B cell (primary cell): Measurements from ENCODE around the gene OBP2B. TPM values are rescaled to one million over a fixed set of nuclear protein-coding genes. Genes with fewer than 3 reads are reported as not detected.

Experiments
- polyA plus RNA-seq: library from polyadenylated mRNA; depleted of rRNA; stranded (reverse); fragments of >200 nt; gene quantifications from 2 replicates; pipeline ENCODE4 v1.2.3, GENCODE V29; 2012
- total RNA-seq, 2 donors: library from RNA; stranded (reverse); fragments of 120-200 nt in 1 of 2; gene quantifications; 1 replicate in 1 of 2; 2 replicates in 1 of 2; pipeline versions ENCODE4 v1.2.3 to v1.2.4, GENCODE V29; 2013 to 2022

Gene OBP2B
- total and polyA plus RNA-seq, 2 donors (not counting 1 experiment from before 2014, with no cell fraction given), result not detected

Other genes with a start within 250 kb of the OBP2B start
- 0.85 TPM in 1 of 2 replicates, not detected in the other for gene GFI1B, start 230.6 kb downstream of the OBP2B start, total RNA-seq
- 0.09 and 0.63 TPM in 2 replicates for gene GFI1B, start 230.6 kb downstream of the OBP2B start, polyA plus RNA-seq
- gene GTF3C5, start 178.3 kb downstream of the OBP2B start, total RNA-seq, result 77.3 and 80.5 TPM in 2 replicates
- 91.2 and 101 TPM in 2 replicates for gene GTF3C5, start 178.3 kb downstream of the OBP2B start, polyA plus RNA-seq
- gene CEL, start 147.3 kb downstream of the OBP2B start, total RNA-seq, result 0.57 and 0.61 TPM in 2 replicates
- 0.51 and 0.75 TPM in 2 replicates for gene CEL, start 147.3 kb downstream of the OBP2B start, polyA plus RNA-seq
- gene RALGDS, start 88.0 kb downstream of the OBP2B start, total RNA-seq, result 55.7 and 62.4 TPM in 2 replicates
- 87.9 and 88.0 TPM in 2 replicates for gene RALGDS, start 88.0 kb downstream of the OBP2B start, polyA plus RNA-seq
- gene GBGT1, start 45.3 kb downstream of the OBP2B start, total RNA-seq, result 52.7 and 57.9 TPM in 2 replicates
- gene GBGT1, start 45.3 kb downstream of the OBP2B start, polyA plus RNA-seq, result 15.2 and 19.6 TPM in 2 replicates
- gene ABO, start 66.0 kb upstream of the OBP2B start, total RNA-seq, result not detected in 2 replicates
- not detected in 2 replicates for gene ABO, start 66.0 kb upstream of the OBP2B start, polyA plus RNA-seq
- 24.8 and 25.9 TPM in 2 replicates for gene SURF6, start 126.9 kb upstream of the OBP2B start, total RNA-seq
- gene SURF6, start 126.9 kb upstream of the OBP2B start, polyA plus RNA-seq, result 14.7 and 24.4 TPM in 2 replicates
- gene MED22, start 138.9 kb upstream of the OBP2B start, total RNA-seq, result 50.4 and 56.9 TPM in 2 replicates
- 33.9 and 44.9 TPM in 2 replicates for gene MED22, start 138.9 kb upstream of the OBP2B start, polyA plus RNA-seq
- gene RPL7A, start 139.0 kb upstream of the OBP2B start, total RNA-seq, result 2,342 and 2,407 TPM in 2 replicates
- gene RPL7A, start 139.0 kb upstream of the OBP2B start, polyA plus RNA-seq, result 3,489 and 3,937 TPM in 2 replicates
- gene SURF1, start 147.2 kb upstream of the OBP2B start, total RNA-seq, result 44.1 and 56.2 TPM in 2 replicates
- gene SURF1, start 147.2 kb upstream of the OBP2B start, polyA plus RNA-seq, result 46.7 and 54.5 TPM in 2 replicates
- gene SURF2, start 147.3 kb upstream of the OBP2B start, total RNA-seq, result 16.9 and 17.1 TPM in 2 replicates
- gene SURF2, start 147.3 kb upstream of the OBP2B start, polyA plus RNA-seq, result 14.0 and 17.3 TPM in 2 replicates
- gene SURF4, start 166.8 kb upstream of the OBP2B start, total RNA-seq, result 43.8 and 44.1 TPM in 2 replicates
- gene SURF4, start 166.8 kb upstream of the OBP2B start, polyA plus RNA-seq, result 34.7 and 44.9 TPM in 2 replicates
- 1.1 and 2.7 TPM in 2 replicates for gene STKLD1, start 167.1 kb upstream of the OBP2B start, total RNA-seq
- gene STKLD1, start 167.1 kb upstream of the OBP2B start, polyA plus RNA-seq, result 0.18 and 0.79 TPM in 2 replicates
- 37.1 and 39.9 TPM in 2 replicates for gene REXO4, start 208.8 kb upstream of the OBP2B start, total RNA-seq
- 22.2 and 25.0 TPM in 2 replicates for gene REXO4, start 208.8 kb upstream of the OBP2B start, polyA plus RNA-seq
- 2.5 and 3.3 TPM in 2 replicates for gene ADAMTS13, start 213.1 kb upstream of the OBP2B start, total RNA-seq
- gene ADAMTS13, start 213.1 kb upstream of the OBP2B start, polyA plus RNA-seq, result 4.9 and 5.7 TPM in 2 replicates